ENCODE measurements around the gene RSPO1. TPM values are rescaled to one million over a fixed set of nuclear protein-coding genes. Genes with fewer than 3 reads are reported as not detected.
"Not testable (repeated sequence)": the region's sequence is repeated elsewhere in the genome, so short reads cannot be mapped to it uniquely, and the experiment has no call there.

RSPO1 gene, protein sequence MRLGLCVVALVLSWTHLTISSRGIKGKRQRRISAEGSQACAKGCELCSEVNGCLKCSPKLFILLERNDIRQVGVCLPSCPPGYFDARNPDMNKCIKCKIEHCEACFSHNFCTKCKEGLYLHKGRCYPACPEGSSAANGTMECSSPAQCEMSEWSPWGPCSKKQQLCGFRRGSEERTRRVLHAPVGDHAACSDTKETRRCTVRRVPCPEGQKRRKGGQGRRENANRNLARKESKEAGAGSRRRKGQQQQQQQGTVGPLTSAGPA
- total RNA-seq = under 1 TPM; 0.08 to 0.14 TPM
- under 1 TPM in 1 of 2 donors, not detected in 1; 0.06 TPM for polyA plus RNA-seq

DNA sequence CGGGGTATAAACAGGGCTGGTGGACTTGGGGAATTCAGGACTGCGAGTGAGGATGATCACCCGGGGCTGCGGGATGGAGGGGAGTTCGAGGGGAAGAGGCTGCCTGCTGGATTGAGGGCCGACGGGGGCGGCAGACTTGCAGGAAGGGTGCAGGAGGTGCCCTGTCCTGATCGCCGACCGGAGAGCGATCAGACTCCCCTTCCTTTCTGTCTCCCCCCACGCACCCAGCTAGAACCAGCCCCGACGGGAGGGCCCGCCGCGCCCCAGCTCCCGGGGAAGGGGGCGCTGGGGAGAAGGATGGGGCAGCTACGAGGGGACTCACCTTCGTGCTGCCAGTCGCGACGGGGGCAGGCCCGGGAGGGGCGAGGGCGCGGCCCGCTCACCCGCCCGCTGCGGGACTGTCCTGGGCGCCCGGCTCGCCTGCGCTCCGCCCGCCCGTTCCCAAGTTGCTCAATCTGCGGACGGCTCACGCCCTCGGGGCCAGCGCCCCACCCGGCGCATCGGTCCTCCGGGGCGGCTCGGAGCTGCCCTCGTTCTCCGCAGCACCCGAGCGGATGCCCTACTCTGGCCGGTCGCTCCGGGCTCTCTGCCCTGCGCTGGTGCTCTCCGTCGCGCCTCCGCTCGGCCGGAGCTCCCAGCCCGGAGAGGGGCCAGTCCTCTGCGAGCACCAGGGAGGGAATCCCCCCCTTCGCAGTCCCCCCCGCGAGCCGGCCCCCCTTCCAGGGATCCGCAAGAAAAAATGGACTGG, at the start of gene RSPO1:
Gene RSPO1, minus strand, starts transcription at position 649 of the 748 bp plus-strand sequence. CDS start 5,231 bp downstream, outside the sequence.
- Histone ChIP-seq H3K27me3 (ENCODE audit: control insufficient read depth in 4 of 4, insufficient read depth in 4 of 4, low read length in 3 of 4) (peaks cover 0 to 18% (median 14%) of the 10 kb centered on the region in 4 donors), H3K4me1 (ENCODE audit: control insufficient read depth in 4 of 4, insufficient read depth in 4 of 4, low read length in 3 of 4) (peaks cover 0 to 14% (median 8%) of the 10 kb centered on the region in 4 donors), H3K4me3 (ENCODE audit: low read depth in 1 of 3, low read length in 3 of 3) (peak within 1 kb of the TSS in 1 of 3 donors; percentile 5), H3K36me3 (ENCODE audit: control insufficient read depth in 4 of 4, insufficient read depth in 3 of 4, low read depth in 1 of 4, low read length in 3 of 4) (no peaks in the 10 kb centered on the region), H3K27ac (ENCODE audit: low read depth in 1 of 2, low read length in 2 of 2) (no peak within 1 kb of the TSS), H3K9ac (ENCODE audit: low read depth in 1 of 2, low read length in 2 of 2) (no peak within 1 kb of the TSS), H3K9me3 (ENCODE audit: control insufficient read depth in 4 of 4, low read length in 3 of 4) (no peaks in the 10 kb centered on the region)
- WGBS = 2% methylated on average over 72 of the region's 72 CpGs
- TF ChIP-seq, protein P1, sequence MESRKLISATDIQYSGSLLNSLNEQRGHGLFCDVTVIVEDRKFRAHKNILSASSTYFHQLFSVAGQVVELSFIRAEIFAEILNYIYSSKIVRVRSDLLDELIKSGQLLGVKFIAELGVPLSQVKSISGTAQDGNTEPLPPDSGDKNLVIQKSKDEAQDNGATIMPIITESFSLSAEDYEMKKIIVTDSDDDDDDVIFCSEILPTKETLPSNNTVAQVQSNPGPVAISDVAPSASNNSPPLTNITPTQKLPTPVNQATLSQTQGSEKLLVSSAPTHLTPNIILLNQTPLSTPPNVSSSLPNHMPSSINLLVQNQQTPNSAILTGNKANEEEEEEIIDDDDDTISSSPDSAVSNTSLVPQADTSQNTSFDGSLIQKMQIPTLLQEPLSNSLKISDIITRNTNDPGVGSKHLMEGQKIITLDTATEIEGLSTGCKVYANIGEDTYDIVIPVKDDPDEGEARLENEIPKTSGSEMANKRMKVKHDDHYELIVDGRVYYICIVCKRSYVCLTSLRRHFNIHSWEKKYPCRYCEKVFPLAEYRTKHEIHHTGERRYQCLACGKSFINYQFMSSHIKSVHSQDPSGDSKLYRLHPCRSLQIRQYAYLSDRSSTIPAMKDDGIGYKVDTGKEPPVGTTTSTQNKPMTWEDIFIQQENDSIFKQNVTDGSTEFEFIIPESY (IDR thresholded peaks at IDR 0.05) = no peak
- TF ChIP-seq, protein P2, sequence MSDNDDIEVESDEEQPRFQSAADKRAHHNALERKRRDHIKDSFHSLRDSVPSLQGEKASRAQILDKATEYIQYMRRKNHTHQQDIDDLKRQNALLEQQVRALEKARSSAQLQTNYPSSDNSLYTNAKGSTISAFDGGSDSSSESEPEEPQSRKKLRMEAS (IDR thresholded peaks at IDR 0.05) = no peak
- TF ChIP-seq NR2F2 (IDR thresholded peaks at IDR 0.05) = no peak
- no peak for TF ChIP-seq JUND (IDR thresholded peaks at IDR 0.05)
- TF ChIP-seq CTCF (IDR thresholded peaks at IDR 0.05; ENCODE audit: low read depth, low read length, missing input control) = no peak
- TF ChIP-seq SP1 (IDR thresholded peaks at IDR 0.05) = no peak
- TF ChIP-seq EGR1 (IDR thresholded peaks at IDR 0.05; ENCODE audit: low read depth in 2 of 2) = no peak
- TF ChIP-seq FOXA1 (IDR thresholded peaks at IDR 0.05) = no peak
- TF ChIP-seq, protein P3, sequence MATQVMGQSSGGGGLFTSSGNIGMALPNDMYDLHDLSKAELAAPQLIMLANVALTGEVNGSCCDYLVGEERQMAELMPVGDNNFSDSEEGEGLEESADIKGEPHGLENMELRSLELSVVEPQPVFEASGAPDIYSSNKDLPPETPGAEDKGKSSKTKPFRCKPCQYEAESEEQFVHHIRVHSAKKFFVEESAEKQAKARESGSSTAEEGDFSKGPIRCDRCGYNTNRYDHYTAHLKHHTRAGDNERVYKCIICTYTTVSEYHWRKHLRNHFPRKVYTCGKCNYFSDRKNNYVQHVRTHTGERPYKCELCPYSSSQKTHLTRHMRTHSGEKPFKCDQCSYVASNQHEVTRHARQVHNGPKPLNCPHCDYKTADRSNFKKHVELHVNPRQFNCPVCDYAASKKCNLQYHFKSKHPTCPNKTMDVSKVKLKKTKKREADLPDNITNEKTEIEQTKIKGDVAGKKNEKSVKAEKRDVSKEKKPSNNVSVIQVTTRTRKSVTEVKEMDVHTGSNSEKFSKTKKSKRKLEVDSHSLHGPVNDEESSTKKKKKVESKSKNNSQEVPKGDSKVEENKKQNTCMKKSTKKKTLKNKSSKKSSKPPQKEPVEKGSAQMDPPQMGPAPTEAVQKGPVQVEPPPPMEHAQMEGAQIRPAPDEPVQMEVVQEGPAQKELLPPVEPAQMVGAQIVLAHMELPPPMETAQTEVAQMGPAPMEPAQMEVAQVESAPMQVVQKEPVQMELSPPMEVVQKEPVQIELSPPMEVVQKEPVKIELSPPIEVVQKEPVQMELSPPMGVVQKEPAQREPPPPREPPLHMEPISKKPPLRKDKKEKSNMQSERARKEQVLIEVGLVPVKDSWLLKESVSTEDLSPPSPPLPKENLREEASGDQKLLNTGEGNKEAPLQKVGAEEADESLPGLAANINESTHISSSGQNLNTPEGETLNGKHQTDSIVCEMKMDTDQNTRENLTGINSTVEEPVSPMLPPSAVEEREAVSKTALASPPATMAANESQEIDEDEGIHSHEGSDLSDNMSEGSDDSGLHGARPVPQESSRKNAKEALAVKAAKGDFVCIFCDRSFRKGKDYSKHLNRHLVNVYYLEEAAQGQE (IDR thresholded peaks at IDR 0.05) = no peak
- no peak for TF ChIP-seq TAF1 (conservative IDR thresholded peaks at IDR 0.05)
- no peak for DNase-seq (ENCODE audit: low spot score)

- not testable (repeated sequence) for H3K27ac ChIP-seq (ENCODE audit: low read depth in 1 of 2, low read length in 2 of 2); H3K27me3 ChIP-seq (ENCODE audit: control insufficient read depth in 4 of 4, insufficient read depth in 4 of 4, low read length in 3 of 4); H3K9ac ChIP-seq (ENCODE audit: low read depth in 1 of 2, low read length in 2 of 2); H3K9me3 ChIP-seq (ENCODE audit: control insufficient read depth in 4 of 4, low read length in 3 of 4); DNase-seq (ENCODE audit: low spot score); H3K4me3 ChIP-seq (ENCODE audit: low read depth in 1 of 3, low read length in 3 of 3); H3K4me1 ChIP-seq (ENCODE audit: control insufficient read depth in 4 of 4, insufficient read depth in 4 of 4, low read length in 3 of 4)
- H3K36me3 ChIP-seq (ENCODE audit: control insufficient read depth in 4 of 4, insufficient read depth in 3 of 4, low read depth in 1 of 4, low read length in 3 of 4) = peaks cover 6 to 51% (median 18%) of the 10 kb centered on the region in 4 donors
- 92% methylated on average over 9 of the region's 9 CpGs for WGBS
Measured at GRCh38 chr1:37684182-37684581, 49.5 kb upstream of the RSPO1 start.

Data from liver (tissue), 9 donors.